ENCODE measurements around the gene ZBTB6.
"Not testable (repeated sequence)": the region's sequence is repeated elsewhere in the genome, so short reads cannot be mapped to it uniquely, and the experiment has no call there.

Gene ZBTB6

DNA sequence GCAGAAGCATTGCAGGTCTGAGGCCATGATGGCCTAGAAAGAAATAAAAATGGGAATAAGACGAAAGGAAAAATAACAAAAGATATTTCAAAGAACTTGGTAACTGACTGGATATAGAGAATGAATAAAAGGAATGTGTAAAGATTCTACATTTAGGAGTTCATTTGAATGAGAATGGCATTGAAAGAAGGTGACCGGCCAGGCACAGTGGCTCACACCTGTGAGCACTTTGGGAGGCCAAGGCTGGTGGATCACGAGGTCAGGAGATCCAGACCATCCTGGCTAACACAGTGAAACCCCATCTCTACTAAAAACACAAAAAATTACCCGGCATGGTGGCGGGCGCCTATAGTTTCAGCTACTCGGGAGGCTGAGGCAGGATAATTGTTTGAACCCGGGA is 9.6 kb upstream of the ZBTB6 start:
- no peak for DNase-seq

GRCh38 chr9:122918310-122918709 is 5.2 kb upstream of the ZBTB6 start:
- DNase-seq: no peak

DNA sequence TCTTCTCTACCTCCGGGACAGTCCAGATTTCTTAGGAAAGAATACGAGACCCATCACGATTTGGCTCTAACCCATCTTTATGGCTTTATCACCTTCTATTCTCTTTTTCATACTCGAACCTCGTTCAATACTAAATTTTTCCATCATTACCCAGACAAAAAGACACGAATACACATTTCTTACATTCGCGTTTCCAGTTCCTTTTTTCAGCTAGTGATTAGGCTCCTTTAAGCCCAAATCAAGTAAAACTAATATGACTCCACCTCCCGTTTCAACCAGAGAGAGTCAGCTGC is 506 bp downstream of the ZBTB6 start:
- no peak for DNase-seq

DNA sequence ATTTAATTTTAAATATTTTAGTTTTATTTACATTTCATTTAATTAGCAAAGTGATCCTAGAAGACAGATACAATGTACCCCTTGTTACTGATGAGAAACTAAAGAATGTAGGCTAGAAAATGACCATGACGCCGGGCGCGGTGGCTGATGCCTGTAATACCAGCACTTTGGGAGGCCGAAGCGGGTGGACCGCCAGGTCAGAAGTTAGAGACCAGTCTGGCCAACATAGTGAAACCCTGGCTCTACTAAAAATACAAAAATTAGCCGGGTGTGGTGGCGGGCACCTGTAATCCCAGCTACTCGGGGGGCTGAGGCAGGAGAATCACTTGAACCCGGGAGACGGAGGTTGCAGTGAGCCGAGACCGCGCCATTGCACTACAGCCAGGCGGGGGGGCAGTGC is 7.0 kb downstream of the ZBTB6 start:
- DNase-seq: not testable (repeated sequence)

DNA sequence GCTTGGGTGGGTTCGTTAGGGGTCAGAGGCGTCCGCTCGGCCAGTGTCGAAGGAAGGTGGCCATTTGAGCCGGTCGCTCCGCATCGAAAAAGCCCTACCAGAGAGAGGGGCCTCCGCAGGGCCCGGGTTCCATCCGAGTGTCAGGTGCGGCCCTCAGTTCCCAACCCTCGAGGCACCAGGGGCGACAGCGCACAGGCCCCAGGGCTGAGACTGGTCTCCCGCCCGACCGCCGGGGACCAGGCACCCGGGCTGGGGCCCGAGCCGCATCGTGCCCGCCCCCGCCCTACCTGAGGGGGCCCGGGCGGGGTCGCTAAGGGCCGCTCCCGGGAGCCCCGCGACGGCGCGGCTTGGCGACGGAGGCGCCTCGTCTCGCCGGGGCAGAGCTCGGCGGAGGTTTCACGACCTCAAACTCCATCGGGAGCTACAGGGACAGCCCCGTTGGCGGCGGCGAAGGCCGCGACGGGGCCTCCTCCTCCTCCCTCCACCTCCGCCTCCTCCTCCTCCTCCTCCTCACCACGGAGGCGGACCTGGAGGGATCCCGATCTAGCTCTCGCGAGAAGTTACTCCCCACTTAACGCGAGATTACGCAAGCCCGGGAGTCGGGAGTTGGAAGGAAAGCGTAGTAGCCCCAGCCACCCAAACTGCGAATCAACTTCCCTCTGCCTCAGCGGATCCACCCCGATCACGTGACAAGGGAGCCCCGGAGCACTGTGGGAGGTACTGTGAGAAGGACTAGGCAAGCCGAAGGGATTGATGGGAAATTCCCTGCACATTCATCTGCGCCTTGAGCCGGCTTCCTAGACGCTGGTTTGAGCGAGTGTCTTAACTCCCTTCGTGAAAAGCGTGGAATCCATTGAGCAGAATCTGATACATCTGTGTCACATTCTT is 8.1 kb downstream of the ZBTB6 start, which contains the start of gene RC3H2:
TSS of gene RC3H2 (minus strand) at position 537 of the 888 bp plus-strand sequence. CDS start 7,850 bp downstream, outside the sequence.
- peak; percentile 100 for DNase-seq

DNA sequence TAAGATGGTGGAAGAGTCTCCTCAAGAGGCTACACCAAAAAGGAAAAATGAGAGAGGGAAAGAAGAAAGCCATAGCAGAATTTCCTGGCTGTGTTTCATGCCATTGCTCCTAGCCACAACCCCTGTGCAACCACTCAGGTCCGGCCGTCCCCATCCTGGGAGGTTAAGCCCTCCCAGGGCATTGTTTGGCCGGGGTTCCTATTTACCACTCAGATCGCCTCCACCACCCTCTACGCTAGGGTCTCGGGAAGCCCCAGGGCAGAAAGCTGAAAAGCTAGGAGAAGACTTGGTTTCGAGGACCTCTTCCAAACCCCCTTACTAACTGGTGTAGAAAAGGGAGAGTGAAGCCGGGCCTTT is 8.7 kb downstream of the ZBTB6 start:
- DNase-seq: peak; percentile 32 to 68

DNA sequence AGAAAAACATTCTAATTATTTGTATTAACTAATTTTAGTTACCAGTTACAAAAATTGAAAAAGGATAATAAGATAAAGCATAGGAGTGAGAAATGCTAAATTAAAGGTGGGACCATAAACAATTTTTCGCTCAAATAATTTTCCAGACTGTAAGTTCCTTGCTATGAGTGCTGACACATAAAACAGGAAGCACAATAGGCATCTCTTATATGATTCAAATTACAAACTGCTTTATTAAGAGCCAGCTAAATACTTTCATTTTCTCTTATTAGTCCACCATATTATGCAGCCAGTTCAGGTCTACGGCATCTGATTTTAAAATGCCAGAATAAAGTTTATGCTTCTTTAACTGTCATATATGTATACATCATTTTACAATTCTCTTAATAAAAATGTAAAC is 12.3 kb downstream of the ZBTB6 start:
- no peak for DNase-seq

DNA sequence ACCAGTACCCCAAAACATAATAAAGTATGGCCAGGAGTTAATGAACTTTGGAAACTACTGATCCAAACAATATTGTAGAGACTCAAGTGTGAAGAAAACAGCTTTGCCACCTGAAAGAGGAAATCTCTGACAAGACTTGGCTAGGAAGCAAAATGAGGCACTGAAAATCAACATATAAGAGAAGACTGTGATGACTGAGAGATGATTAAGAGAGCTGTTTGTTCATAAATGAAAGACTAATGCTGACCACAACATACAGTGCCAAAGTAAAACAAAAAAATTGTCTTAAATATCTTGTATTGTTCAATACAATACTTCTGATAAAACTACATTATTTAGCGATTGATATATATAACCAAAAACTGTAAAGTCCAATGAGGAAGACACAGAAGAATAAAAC is 15.2 kb downstream of the ZBTB6 start:
- no peak for DNase-seq

GRCh38 chr9:122888480-122888879 is 24.6 kb downstream of the ZBTB6 start:
- no peak for DNase-seq

DNA sequence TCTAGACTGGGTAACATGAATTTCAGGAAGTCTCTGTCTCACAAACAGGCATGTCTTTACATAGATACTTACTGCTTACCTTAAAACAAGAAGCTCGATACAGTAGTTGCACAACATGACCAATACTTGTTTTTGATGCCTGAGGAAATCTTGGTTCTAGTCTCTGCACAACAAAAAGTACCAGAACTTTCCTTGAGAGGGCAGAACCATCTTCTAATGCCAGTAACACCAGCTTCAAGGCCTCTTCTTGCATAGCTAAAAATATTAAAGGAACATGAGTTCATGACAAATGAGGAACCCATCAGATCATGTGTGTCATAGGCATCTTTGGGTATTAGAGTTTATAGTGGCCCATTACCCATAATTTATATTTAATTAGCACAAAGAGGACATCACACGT is 30.0 kb downstream of the ZBTB6 start:
- no peak for DNase-seq

DNA sequence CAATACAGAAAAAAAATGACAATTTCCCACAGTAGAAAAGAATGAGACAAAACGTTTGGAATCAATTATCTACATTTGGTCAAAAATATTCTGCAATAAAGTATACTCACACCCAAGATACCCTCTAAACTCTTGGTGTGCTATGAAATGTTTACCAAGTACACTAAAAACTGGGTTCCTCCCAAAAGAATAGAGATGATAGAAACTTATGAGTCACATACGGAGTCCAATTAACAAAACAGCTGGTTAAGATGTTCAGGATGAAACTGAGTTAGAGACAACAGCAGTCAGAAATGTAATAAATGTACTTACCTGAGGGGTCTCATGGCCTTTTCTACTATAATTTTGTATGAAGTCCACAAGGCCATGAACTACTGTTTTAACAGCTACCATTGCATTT is 33.7 kb downstream of the ZBTB6 start:
- DNase-seq: no peak

DNA sequence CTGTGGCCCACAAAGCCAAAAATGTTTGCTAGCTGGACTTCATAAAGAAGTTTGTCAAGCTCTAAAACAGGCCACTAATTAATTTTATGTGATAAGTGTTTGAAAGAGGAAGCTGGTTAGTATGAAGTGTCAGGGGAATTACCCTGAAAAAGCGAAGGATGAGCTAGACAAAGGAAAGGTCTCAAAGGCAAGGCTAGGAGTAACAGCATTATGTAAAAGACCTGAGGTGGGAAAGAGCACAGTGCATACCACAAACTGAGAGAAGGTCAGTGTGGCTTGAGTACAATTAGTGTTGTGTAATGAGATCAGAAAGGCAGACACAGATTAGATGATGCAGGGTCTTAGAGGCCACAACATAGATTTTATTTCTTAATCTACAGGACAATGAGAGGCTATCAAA is 37.6 kb downstream of the ZBTB6 start:
- DNase-seq: no peak

GRCh38 chr9:122867276-122867675 is 45.8 kb downstream of the ZBTB6 start:
- DNase-seq: not testable (repeated sequence)

- DNase-seq: no peak
Observed at GRCh38 chr9:122866079-122866478, 47.0 kb downstream of the ZBTB6 start.

DNA sequence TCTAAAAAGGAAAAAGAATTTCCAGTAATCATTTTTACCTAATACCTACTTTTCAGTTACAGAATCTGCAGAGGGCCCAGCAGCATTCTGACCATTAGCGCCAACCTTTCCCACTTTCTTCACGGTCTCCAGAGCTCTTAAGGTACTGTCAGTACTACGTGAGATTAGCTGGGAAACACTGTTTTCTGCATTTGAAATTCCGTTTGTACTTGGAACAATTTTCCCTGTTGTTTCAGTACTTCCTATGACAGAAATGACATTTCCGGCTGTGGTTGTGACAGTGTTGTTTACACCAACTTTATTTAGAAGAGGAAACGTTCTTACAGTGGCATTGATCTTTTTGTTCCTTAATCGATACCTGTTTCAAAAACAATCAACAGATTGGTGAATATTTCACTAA is 47.8 kb downstream of the ZBTB6 start:
- no peak for DNase-seq

DNA sequence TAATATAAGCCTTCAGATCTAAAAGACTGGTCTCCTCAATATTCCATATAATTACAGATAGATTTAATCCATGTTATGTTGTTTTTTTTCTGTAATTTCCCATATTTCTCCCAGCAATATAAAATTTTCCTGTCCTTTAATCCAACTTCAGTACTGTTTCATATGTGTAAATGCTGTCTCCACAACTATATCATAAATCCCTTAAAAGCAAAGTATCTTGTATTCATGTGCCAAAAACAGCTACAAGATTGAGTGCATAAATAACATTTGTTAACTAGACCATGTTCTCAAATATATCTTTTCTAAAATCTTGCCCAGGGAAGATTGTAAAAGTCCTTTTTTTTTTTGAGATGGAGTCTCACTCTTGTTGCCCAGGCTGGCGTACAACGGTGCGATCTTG is 49.7 kb downstream of the ZBTB6 start:
- DNase-seq: no peak

- no peak for DNase-seq
Observed at GRCh38 chr9:122860319-122861142, 52.6 kb downstream of the ZBTB6 start.
